A549 treated with GW870086 at 1 μM for 4 hours (cell line): ENCODE results near the gene CCL7. TPM values are rescaled to one million over a fixed set of nuclear protein-coding genes. Genes with fewer than 3 reads are reported as not detected.

Source experiments
- total RNA-seq: library from RNA; stranded (reverse); fragments of 200-300 nt; extraction: Qiagen RNA extraction; gene quantifications from 5 replicates; pipeline ENCODE4 v1.2.3, GENCODE V29; 2022; ENCODE audit warnings: low read depth

The CCL7 gene
- 0.25 to 0.50 TPM (median 0.39 TPM) in 3 of 5 replicates, not detected in the others for total RNA-seq

DNA sequence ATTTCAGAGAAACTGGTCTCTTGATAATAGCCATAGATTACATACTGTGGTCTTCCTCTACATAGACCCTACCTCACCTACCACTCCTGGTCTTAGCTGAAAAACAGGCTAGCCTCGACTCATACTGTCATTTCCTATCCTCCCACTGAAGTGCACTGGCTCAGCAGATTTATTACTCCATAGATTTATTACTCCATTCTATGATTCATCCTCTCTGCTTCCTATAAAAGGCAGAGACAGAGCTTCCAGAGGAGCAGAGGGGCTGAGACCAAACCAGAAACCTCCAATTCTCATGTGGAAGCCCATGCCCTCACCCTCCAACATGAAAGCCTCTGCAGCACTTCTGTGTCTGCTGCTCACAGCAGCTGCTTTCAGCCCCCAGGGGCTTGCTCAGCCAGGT is at the start of gene CCL7:
TSS of gene CCL7 (plus strand) at position 253 of the 400 bp plus-strand sequence. CDS start at position 323, 70 bp downstream.

DNA sequence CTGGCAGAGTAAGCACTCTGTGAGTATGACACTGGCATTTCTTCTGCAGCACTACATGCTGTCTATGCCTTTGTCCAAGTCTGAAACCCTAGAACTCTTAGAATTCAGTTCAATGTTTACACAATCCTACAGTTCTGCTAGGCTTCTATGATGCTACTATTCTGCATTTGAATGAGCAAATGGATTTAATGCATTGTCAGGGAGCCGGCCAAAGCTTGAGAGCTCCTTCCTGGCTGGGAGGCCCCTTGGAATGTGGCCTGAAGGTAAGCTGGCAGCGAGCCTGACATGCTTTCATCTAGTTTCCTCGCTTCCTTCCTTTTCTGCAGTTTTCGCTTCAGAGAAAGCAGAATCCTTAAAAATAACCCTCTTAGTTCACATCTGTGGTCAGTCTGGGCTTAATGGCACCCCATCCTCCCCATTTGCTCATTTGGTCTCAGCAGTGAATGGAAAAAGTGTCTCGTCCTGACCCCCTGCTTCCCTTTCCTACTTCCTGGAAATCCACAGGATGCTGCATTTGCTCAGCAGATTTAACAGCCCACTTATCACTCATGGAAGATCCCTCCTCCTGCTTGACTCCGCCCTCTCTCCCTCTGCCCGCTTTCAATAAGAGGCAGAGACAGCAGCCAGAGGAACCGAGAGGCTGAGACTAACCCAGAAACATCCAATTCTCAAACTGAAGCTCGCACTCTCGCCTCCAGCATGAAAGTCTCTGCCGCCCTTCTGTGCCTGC is 15.2 kb upstream of the CCL7 start, which contains the start of gene CCL2:
TSS of gene CCL2 (plus strand) at position 635 of the 730 bp plus-strand sequence. CDS start at position 700, 65 bp downstream.

DNA sequence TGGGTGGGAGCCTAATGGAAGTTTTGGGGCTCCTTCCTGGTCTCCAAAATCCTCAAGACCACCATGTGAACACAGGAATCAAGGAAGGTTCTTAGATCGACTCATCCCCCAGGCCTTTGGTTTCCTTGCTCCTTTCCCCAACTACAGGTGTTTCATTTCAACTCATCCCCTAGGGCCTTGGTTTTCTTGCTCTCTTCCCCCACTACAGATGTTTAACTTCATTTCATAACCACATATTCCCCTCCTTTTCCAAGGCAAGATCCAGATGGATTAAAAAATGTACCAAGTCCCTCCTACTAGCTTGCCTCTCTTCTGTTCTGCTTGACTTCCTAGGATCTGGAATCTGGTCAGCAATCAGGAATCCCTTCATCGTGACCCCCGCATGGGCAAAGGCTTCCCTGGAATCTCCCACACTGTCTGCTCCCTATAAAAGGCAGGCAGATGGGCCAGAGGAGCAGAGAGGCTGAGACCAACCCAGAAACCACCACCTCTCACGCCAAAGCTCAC is 15.3 kb downstream of the CCL7 start, which contains the start of gene CCL11:
TSS of gene CCL11 (plus strand) at position 457 of the 507 bp plus-strand sequence. CDS start 67 bp downstream, outside the sequence.

GRCh38 chr17:34319039-34319483 is 49.0 kb downstream of the CCL7 start, which contains the start of gene CCL8:
Gene CCL8 (plus strand): TSS chr17:34319435. CDS start chr17:34319502, 67 bp downstream.

Other genes with a start within 250 kb of the CCL7 start
- 13.2 to 18.2 TPM (median 16.2 TPM) in 5 replicates for gene CCL2, start 14.9 kb upstream of the CCL7 start, total RNA-seq
- gene CCL11, start 15.5 kb downstream of the CCL7 start, total RNA-seq, result not detected in 5 replicates
- gene CCL8, start 49.2 kb downstream of the CCL7 start, total RNA-seq, result 0.12 TPM in 1 of 5 replicates, not detected in the others
- gene CCL13, start 86.3 kb downstream of the CCL7 start, total RNA-seq, result not detected in 5 replicates
- not detected in 5 replicates for gene CCL1, start 93.0 kb downstream of the CCL7 start, total RNA-seq